GM12878 (cell line): Measurements from ENCODE around the gene DLG1. TPM values are rescaled to one million over a fixed set of nuclear protein-coding genes. Genes with fewer than 3 reads are reported as not detected.

Experiments used
- ATAC-seq: fragments of 200-7000 bp; cut with Tn5 transposase; 3 replicates; pipeline ENCODE4 v1.9.1; 2020; ENCODE audit warnings: mild to moderate bottlenecking, moderate library complexity
- BruUV-seq: library from RNA; stranded (reverse); fragments of 400-500 nt; replicated peaks from 2 replicates; lab custom pipeline; 2021; lab: Mats Ljungman, UMichigan
- CTCF ChIA-PET: fragments of 300-600 bp; sonication (Branson Sonifier 250); formaldehyde crosslinking; extraction: SDS; loops from one replicate; lab custom pipeline; 2021; ENCODE audit warnings: inconsistent platforms; lab: Yijun Ruan, JAX
- POLR2A ChIA-PET: fragments of 350-600 bp; formaldehyde crosslinking; extraction: SDS; loops from one replicate; lab custom pipeline; 2021; ENCODE audit warnings: inconsistent platforms; lab: Charles Lee
- RAD21 ChIA-PET: fragments of 300-600 bp; sonication (Branson Sonifier 250); formaldehyde crosslinking; loops from one replicate; lab custom pipeline; 2023; ENCODE audit warnings: antibody characterized with exemption; ENCODE audit not compliant: unreplicated experiment; lab: Charles Lee
- SMC1A ChIA-PET: fragments of 300-600 bp; sonication (Branson Sonifier 250); formaldehyde crosslinking; loops from one replicate; lab custom pipeline; 2023; ENCODE audit not compliant: unreplicated experiment, uncharacterized antibody; lab: Charles Lee
- DNase-seq: peaks from one replicate; pipeline ENCODE4 v3.0.0-alpha.2; 2011; ENCODE audit warnings: low read depth, low spot score
- FAIRE-seq: peaks from 3 replicates; lab custom pipeline; 2011; peaks lifted over from hg19 to GRCh38; lab: Jason Lieb, UNC
- H2AFZ ChIP-seq: 2 replicates; pipeline ENCODE4 v1.6.0; 2011; ENCODE audit warnings: low read depth, low read length, control low read depth; ENCODE audit not compliant: control insufficient read depth
- H3K27ac ChIP-seq: 2 replicates; pipeline ENCODE4 v1.5.1; 2011; ENCODE audit warnings: control low read depth; ENCODE audit not compliant: control insufficient read depth, insufficient read depth
- H3K27me3 ChIP-seq, 2 experiments: replicated peaks in 1 of 2; 2 replicates each; pipeline versions ENCODE4 v1.6.0 to v1.6.1; 2011; ENCODE audit warnings: low read length in 1 of 2; ENCODE audit not compliant: control insufficient read depth in 2 of 2, insufficient read depth in 2 of 2
- H3K36me3 ChIP-seq, 2 experiments: 2 replicates each; pipeline ENCODE4 v1.5.1; 2011; ENCODE audit warnings: low read length in 1 of 2; ENCODE audit not compliant: control insufficient read depth in 2 of 2, insufficient read depth in 2 of 2
- H3K4me1 ChIP-seq: 2 replicates; pipeline ENCODE4 v1.6.1; 2011; ENCODE audit warnings: mild to moderate bottlenecking, low read length, moderate library complexity, mixed read lengths; ENCODE audit not compliant: control insufficient read depth, insufficient read depth
- H3K4me2 ChIP-seq: 2 replicates; pipeline ENCODE4 v1.6.0; 2011; ENCODE audit warnings: control low read depth; ENCODE audit not compliant: control insufficient read depth, insufficient read depth
- H3K4me3 ChIP-seq: fragments of 200-600 bp; sonication (generic); 2 replicates; pipeline ENCODE4 v1.5.1; 2016
- H3K79me2 ChIP-seq: 2 replicates; pipeline ENCODE4 v1.6.0; 2011; ENCODE audit warnings: low read length; ENCODE audit not compliant: control insufficient read depth, insufficient read depth
- H3K9ac ChIP-seq: 2 replicates; pipeline ENCODE4 v1.8.0; 2011; ENCODE audit warnings: low read length, control low read depth, mixed read lengths; ENCODE audit not compliant: control insufficient read depth, insufficient read depth
- H3K9me3 ChIP-seq: replicated peaks from 3 replicates; pipeline ENCODE4 v1.5.1; 2011; ENCODE audit warnings: mild to moderate bottlenecking, low read length; ENCODE audit not compliant: control insufficient read depth, insufficient read depth
- H4K20me1 ChIP-seq: 2 replicates; pipeline ENCODE4 v1.6.0; 2011; ENCODE audit not compliant: control insufficient read depth, insufficient read depth
- MTA3 ChIP-seq: IDR thresholded peaks from 2 replicates; pipeline ENCODE4 v1.6.1; 2012; ENCODE audit warnings: low read length, inconsistent platforms, borderline replicate concordance
- SPI1 ChIP-seq: IDR thresholded peaks from 2 replicates; pipeline ENCODE4 v1.6.1; 2011; ENCODE audit warnings: low read depth, mild to moderate bottlenecking, low read length, moderate library complexity, borderline replicate concordance; ENCODE audit not compliant: insufficient read depth
- WGBS: methylation state at CpG from one replicate; pipeline ENCODE4 v1.1.6; 2016; ENCODE audit warnings: low lambda C conversion rate; ENCODE audit not compliant: insufficient replicate concordance, insufficient coverage; ENCODE audit errors: missing lambda C conversion rate; 5-methylcytosine and 5-hydroxymethylcytosine counted together
- in situ Hi-C: fragments of 300-500 bp; cut with MboI; formaldehyde crosslinking; loops from 9 replicates; pipeline ENCODE4 v1.14.3; 2018; ENCODE audit warnings: mixed read lengths
- intact Hi-C: fragments of 100-400 bp; cut with micrococcal nuclease; formaldehyde crosslinking; loops from one replicate; pipeline ENCODE4 v1.14.2; 2022; ENCODE audit not compliant: unreplicated experiment
- polyA plus RNA-seq, 11 experiments: library from polyadenylated mRNA; depleted of rRNA in 4 of 11; unstranded in 6 of 11; stranded (reverse) in 5 of 11; fragments of >200 nt; fragmentation: Nextera tagmentation in 4 of 11; fragmentation: Illumina TruSeq in 1 of 11; extraction: Ambion mirVana in 4 of 11; extraction: Trizol in 1 of 11; gene quantifications; 1 replicate in 1 of 11; 2 replicates in 10 of 11; pipeline versions ENCODE4 v1.2.1 to v1.2.3, GENCODE V29; 2011 to 2016; ENCODE audit warnings: inconsistent platforms in 2 of 11, missing spikeins in 2 of 11, low read depth in 1 of 11
- total RNA-seq, 4 experiments: library from RNA; depleted of rRNA in 3 of 4; stranded (reverse); fragments of >200 nt in 3 of 4; fragmentation: Illumina TruSeq in 1 of 4; extraction: Trizol in 1 of 4; gene quantifications; 2 replicates each; pipeline versions ENCODE4 v1.2.1 to v1.2.3, GENCODE V29; 2013 to 2021
- TF ChIP-seq, protein P1 (sequence below): fragments of 150-350 bp; IDR thresholded peaks from 2 replicates; pipeline ENCODE4 v1.6.1; 2014; ENCODE audit warnings: mild to moderate bottlenecking, low read depth, low read length

The DLG1 gene
- total and polyA plus RNA-seq, 10 of the 15 experiments (the other 5 are each of a cell fraction or from before 2014, with no cell fraction given) = 9.2 to 63.1 (median 40.1) TPM

DNA sequence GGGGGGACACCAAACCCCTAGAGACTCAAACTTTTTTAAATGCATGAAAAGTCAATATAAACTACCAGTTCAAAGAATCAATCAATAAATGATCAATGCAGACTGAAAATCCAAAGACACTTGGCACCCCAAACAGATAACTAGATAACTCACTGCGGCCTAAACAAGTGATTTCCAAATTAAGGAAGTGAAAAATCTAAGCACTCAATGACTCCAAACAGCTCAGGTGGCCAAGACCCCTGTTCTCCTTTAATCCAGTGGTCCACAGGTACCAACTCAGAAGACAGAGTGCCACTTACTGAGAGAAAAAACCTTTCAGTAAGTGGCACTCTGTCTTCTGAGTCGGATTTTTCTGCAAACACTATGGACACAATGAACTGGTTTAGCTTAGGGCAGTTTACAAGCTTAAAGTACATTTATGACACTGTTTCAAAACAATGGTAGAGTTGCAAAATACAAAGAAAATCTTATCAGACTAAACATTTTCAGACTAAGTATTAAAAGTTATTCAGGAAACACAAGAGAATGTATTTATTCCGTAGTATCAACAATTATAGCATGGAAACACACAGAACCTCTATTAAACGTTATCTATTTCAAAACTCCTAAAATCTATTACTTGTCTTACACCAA, 4.7 kb downstream of the DLG1 start:
- Histone ChIP-seq H3K4me2 (peak overlapping the region; percentile 57), H3K27ac (no peak overlapping the region), H3K4me1 (peaks cover 20% of the 10 kb centered on the region), H3K79me2 (peaks cover 74% of the 10 kb centered on the region), H4K20me1 (no peaks in the 10 kb centered on the region), H3K36me3 (peaks cover 0 to 11% of the 10 kb centered on the region in 2 experiments; a peak in 1 of 4 replicates), H3K4me3 (peak overlapping the region; percentile 13), H2AFZ (no peak overlapping the region), H3K27me3 (no peaks in the 10 kb centered on the region), H3K9ac (no peak overlapping the region), H3K9me3 (no peaks in the 10 kb centered on the region)
- POLR2A ChIA-PET = interaction anchor here (0.5 to 0.7 kb wide), 2 partner anchors 20 to 137 kb away, joined by 3 to 4 read pairs; no protein-coding TSS in a partner anchor
- intact Hi-C loops = loop anchor here (10.0 kb wide), 1 partner anchor 161 kb away; no protein-coding TSS in a partner anchor
- in situ Hi-C loops = no loop called here
- DNase-seq (no peak), FAIRE-seq (no peak), ATAC-seq (no peak)
- SMC1A ChIA-PET = interaction anchor here (0.7 to 4.5 kb wide), 10 partner anchors 9 to 370 kb away, joined by 3 to 26 read pairs (median 3); no protein-coding TSS in a partner anchor
- BruUV-seq = no TSS peak
- RAD21 ChIA-PET = interaction anchor here (0.6 to 2.9 kb wide), 9 partner anchors 12 to 208 kb away, joined by 3 to 8 read pairs (median 3); no protein-coding TSS in a partner anchor
- TF ChIP-seq SPI1 (peak; percentile 91), MTA3 (no peak)
- TF ChIP-seq, protein P1, sequence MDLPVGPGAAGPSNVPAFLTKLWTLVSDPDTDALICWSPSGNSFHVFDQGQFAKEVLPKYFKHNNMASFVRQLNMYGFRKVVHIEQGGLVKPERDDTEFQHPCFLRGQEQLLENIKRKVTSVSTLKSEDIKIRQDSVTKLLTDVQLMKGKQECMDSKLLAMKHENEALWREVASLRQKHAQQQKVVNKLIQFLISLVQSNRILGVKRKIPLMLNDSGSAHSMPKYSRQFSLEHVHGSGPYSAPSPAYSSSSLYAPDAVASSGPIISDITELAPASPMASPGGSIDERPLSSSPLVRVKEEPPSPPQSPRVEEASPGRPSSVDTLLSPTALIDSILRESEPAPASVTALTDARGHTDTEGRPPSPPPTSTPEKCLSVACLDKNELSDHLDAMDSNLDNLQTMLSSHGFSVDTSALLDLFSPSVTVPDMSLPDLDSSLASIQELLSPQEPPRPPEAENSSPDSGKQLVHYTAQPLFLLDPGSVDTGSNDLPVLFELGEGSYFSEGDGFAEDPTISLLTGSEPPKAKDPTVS = no peak
- CTCF ChIA-PET = interaction anchor here (1.1 to 2.2 kb wide), 2 partner anchors 37 to 208 kb away, joined by 5 to 12 read pairs; no protein-coding TSS in a partner anchor
- WGBS = 84% methylated on average over 4 of the region's 4 CpGs
